ENCODE data around the gene GPATCH1. TPM values are rescaled to one million over a fixed set of nuclear protein-coding genes. Genes with fewer than 3 reads are reported as not detected.
"Not testable (repeated sequence)": the region's sequence is repeated elsewhere in the genome, so short reads cannot be mapped to it uniquely, and the experiment has no call there.

GPATCH1 gene
- total and polyA plus RNA-seq, 2 of the 4 experiments (the other 2 are of a cell fraction), result 5.1 to 7.5 TPM

- Histone ChIP-seq H3K14ac (replicated peaks; ENCODE audit: low read depth, low read length) (no peak overlapping the region), H3K23ac (ENCODE audit: low read depth, low read length) (no peak overlapping the region), H2BK15ac (ENCODE audit: low read depth, low read length) (no peak overlapping the region), H2AK5ac (ENCODE audit: low read depth, low read length) (no peak overlapping the region), H4K5ac (ENCODE audit: low read depth, low read length) (no peak overlapping the region), H3K27ac (ENCODE audit: insufficient read depth, low read length) (no peak overlapping the region), H3K36me3 (ENCODE audit: control insufficient read depth, insufficient read depth, low read length) (no peaks in the 10 kb centered on the region), H3K18ac (ENCODE audit: low read depth, low read length) (no peak overlapping the region), H2AK9ac (replicated peaks; ENCODE audit: low read depth, low read length, poor library complexity) (no peak overlapping the region), H4K91ac (ENCODE audit: insufficient read depth, low read depth, low read length) (no peak overlapping the region), H2BK120ac (ENCODE audit: low read depth, low read length) (no peak overlapping the region), H3K9me1 (ENCODE audit: insufficient read depth, low read length) (no peaks in the 10 kb centered on the region), H3K56ac (ENCODE audit: extremely low read depth, insufficient read depth, low read length) (no peak overlapping the region), H2BK20ac (ENCODE audit: low read depth, low read length) (no peak overlapping the region), H4K20me1 (ENCODE audit: insufficient read depth, low read length) (no peaks in the 10 kb centered on the region), H2AFZ (replicated peaks; ENCODE audit: low read length, poor library complexity) (no peak overlapping the region), H3K4me3 (ENCODE audit: insufficient read depth, low read depth, low read length) (no peak overlapping the region), H2BK5ac (ENCODE audit: low read depth, low read length, poor library complexity, severe bottlenecking) (no peak overlapping the region), H3K9me3 (ENCODE audit: control insufficient read depth, insufficient read depth, low read length) (no peaks in the 10 kb centered on the region), H3K4ac (ENCODE audit: low read depth, low read length) (no peak overlapping the region), H3K9ac (ENCODE audit: low read depth, low read length) (no peak overlapping the region), H3K79me1 (ENCODE audit: low read depth in 1 of 2, low read length in 2 of 2) (no peaks in the 10 kb centered on the region; a peak in 1 of 4 replicates), H4K8ac (ENCODE audit: low read depth in 2 of 2, low read length in 2 of 2) (no peak overlapping the region), H3K27me3 (ENCODE audit: control insufficient read depth, insufficient read depth, low read length) (no peaks in the 10 kb centered on the region), H3K4me2 (ENCODE audit: low read depth, low read length) (no peak overlapping the region), H3K4me1 (ENCODE audit: control insufficient read depth, insufficient read depth, low read length) (no peaks in the 10 kb centered on the region)
- DNase-seq, result no peak
- intact Hi-C loops (cut with micrococcal nuclease), result no loop called here
- CTCF ChIA-PET, result no interaction called here
- BruUV-seq (replicated peaks), result no TSS peak
- ATAC-seq (ENCODE audit: low read depth), result no peak
- TF ChIP-seq MAZ (IDR thresholded peaks at IDR 0.05; ENCODE audit: borderline replicate concordance, low read depth, low read length), result no peak
- no peak for TF ChIP-seq BHLHE40 (IDR thresholded peaks at IDR 0.05; ENCODE audit: low read depth, low read length)
- no peak for TF ChIP-seq POLR2A (IDR thresholded peaks at IDR 0.05; ENCODE audit: low read depth, low read length)
- no peak for TF ChIP-seq RFX5 (IDR thresholded peaks at IDR 0.05; ENCODE audit: low read depth, low read length)
- TF ChIP-seq MAFK (IDR thresholded peaks at IDR 0.05; ENCODE audit: low read depth, low read length), result no peak
- POLR2A ChIA-PET (ENCODE audit: unreplicated experiment), result no interaction called here
- no CpG with 5 or more reads among the region's 10 CpGs for WGBS, 2 experiments (ENCODE audit: extremely low coverage in 2 of 2, insufficient read length in 1 of 2)
- in situ Hi-C loops (cut with MboI; ENCODE audit: low sequenced_read_pairs), result no loop called here
- dilution Hi-C loops (cut with HindIII; ENCODE audit: low sequenced_read_pairs, unreplicated experiment), result no loop called here
Observed at GRCh38 chr19:33035461-33035860, 45.5 kb upstream of the GPATCH1 start.

- H3K4me2 ChIP-seq (ENCODE audit: low read depth, low read length); H2AFZ ChIP-seq (replicated peaks; ENCODE audit: low read length, poor library complexity); H4K91ac ChIP-seq (ENCODE audit: insufficient read depth, low read depth, low read length); H3K4me3 ChIP-seq (ENCODE audit: insufficient read depth, low read depth, low read length); H4K5ac ChIP-seq (ENCODE audit: low read depth, low read length); H3K9me1 ChIP-seq (ENCODE audit: insufficient read depth, low read length); dilution Hi-C loops (cut with HindIII; ENCODE audit: low sequenced_read_pairs, unreplicated experiment); BruUV-seq (replicated peaks); H2BK120ac ChIP-seq (ENCODE audit: low read depth, low read length); H3K27ac ChIP-seq (ENCODE audit: insufficient read depth, low read length); ATAC-seq (ENCODE audit: low read depth); H3K36me3 ChIP-seq (ENCODE audit: control insufficient read depth, insufficient read depth, low read length); H2AK5ac ChIP-seq (ENCODE audit: low read depth, low read length); POLR2A ChIA-PET (ENCODE audit: unreplicated experiment); CTCF ChIA-PET; H3K23ac ChIP-seq (ENCODE audit: low read depth, low read length); intact Hi-C loops (cut with micrococcal nuclease); H4K20me1 ChIP-seq (ENCODE audit: insufficient read depth, low read length); H3K9me3 ChIP-seq (ENCODE audit: control insufficient read depth, insufficient read depth, low read length); H2BK15ac ChIP-seq (ENCODE audit: low read depth, low read length); H2BK20ac ChIP-seq (ENCODE audit: low read depth, low read length); DNase-seq; H3K4me1 ChIP-seq (ENCODE audit: control insufficient read depth, insufficient read depth, low read length); H3K9ac ChIP-seq (ENCODE audit: low read depth, low read length); H4K8ac ChIP-seq (ENCODE audit: low read depth in 2 of 2, low read length in 2 of 2); in situ Hi-C loops (cut with MboI; ENCODE audit: low sequenced_read_pairs); H3K27me3 ChIP-seq (ENCODE audit: control insufficient read depth, insufficient read depth, low read length); H3K4ac ChIP-seq (ENCODE audit: low read depth, low read length); H3K18ac ChIP-seq (ENCODE audit: low read depth, low read length); H3K56ac ChIP-seq (ENCODE audit: extremely low read depth, insufficient read depth, low read length); H3K14ac ChIP-seq (replicated peaks; ENCODE audit: low read depth, low read length); H2AK9ac ChIP-seq (replicated peaks; ENCODE audit: low read depth, low read length, poor library complexity); H3K79me1 ChIP-seq (ENCODE audit: low read depth in 1 of 2, low read length in 2 of 2); H2BK5ac ChIP-seq (ENCODE audit: low read depth, low read length, poor library complexity, severe bottlenecking): not testable (repeated sequence)
- WGBS, 2 experiments (ENCODE audit: extremely low coverage in 2 of 2, insufficient read length in 1 of 2), result 97% methylated on average over 16 of the region's 45 CpGs; no CpG with 5 or more reads in 1 of the 2 experiments
Observed at GRCh38 chr19:33036370-33037167, 44.4 kb upstream of the GPATCH1 start.

Data from IMR-90 (cell line).